K562 treated with DMSO at 1 percent for 48 hours (cell line): ENCODE data around the gene CDK16. TPM values are rescaled to one million over a fixed set of nuclear protein-coding genes. Genes with fewer than 3 reads are reported as not detected.

Source experiments
- total RNA-seq: library from RNA; unstranded; fragments of 300-600 nt; gene quantifications from 2 replicates; pipeline ENCODE4 v1.2.3, GENCODE V29; 2022; ENCODE audit warnings: low replicate concordance; ENCODE audit errors: extremely low read depth

The CDK16 gene
- total RNA-seq, result not detected in 2 replicates

DNA sequence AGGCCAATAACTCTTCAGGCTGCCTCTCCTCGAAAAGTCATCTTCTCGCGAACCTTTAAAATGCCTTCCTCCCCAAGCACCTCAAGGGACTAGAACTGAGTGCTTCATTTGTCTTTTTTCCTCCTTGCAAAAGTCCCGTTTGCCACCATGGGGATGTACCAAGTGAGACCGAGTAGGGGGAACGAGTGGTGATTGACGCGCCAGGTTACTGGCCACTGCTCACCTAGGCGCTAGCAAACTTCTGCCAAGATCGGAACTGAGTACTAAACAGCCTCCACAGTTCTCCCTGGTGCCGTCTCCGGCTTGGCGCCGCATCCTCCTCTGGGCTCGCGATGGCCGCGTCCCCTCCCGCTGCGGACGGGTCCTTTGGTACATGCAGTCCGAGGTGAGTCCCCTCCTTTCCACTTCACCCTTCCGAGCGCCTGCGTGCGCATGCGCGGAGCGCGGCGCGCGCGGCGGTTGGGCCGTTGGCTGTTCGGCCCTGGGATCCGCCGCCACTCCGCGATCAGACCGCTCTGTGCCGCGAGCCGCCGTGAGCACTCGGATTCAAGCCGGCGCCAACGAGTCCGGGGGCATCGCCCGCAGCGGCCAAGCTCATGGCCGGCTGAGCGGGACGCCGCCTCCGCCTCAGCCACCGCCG is at the start of gene CDK16:
TSS of gene CDK16 (plus strand) at position 402 of the 640 bp plus-strand sequence. CDS start 4,877 bp downstream, outside the sequence.

DNA sequence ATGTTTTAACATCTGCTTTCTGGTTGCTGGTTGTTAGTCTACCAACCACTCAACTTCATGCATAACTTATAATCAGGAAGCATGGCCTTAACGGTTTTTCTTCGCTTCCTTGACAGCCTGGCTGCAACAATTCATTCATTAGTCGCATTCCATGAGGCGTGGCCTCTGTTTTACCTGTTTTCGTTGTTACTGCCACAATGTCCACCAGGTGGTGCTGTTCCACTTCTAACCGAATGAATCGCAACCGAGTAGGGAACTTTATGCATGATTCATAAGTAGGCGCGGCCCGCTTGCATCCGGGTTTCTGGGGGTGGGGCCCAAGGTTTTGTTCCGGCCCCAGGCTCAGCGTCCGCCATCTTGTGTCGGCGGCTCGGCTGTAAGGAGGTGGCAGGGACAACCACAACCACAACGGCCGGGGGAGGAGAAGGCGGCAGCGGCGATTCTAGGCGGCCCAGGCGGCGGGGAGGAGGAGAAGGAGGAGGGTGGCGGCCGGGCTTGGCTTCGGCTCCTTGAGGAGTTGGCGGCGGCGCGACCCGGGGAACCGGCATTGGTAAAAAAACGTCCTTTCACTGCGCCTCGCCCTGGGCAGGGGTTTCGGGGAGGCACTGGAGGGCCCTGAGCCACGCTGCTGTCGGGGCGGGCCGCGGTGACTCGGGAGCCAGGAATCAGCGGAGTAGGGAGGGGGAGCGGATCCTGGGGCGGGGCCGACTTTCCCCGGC is 24.8 kb upstream of the CDK16 start, which contains the start of gene UBA1:
TSS of gene UBA1 (plus strand) at position 355 of the 719 bp plus-strand sequence. CDS start 4,974 bp downstream, outside the sequence.

DNA sequence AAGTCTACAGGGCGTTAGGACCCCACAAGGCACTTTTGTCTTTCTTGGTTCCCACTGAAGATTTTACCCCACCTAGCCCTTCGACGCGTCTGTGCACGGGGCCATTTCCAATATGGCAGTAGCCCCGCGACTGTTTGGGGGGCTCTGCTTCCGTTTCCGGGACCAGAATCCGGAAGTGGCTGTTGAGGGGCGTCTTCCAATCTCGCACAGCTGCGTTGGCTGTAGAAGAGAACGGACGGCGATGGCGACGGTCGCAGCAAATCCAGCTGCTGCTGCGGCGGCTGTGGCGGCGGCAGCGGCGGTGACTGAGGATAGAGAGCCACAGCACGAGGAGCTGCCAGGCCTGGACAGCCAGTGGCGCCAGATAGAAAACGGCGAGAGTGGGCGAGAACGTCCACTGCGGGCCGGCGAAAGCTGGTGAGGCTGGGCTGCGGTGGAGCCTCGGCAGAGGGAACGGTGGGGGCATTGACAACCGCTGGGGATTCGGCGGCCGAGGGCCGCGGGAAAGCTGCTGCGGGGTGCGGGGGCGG is 14.4 kb downstream of the CDK16 start, which contains the start of gene USP11:
TSS of gene USP11 (plus strand) at position 207 of the 530 bp plus-strand sequence. CDS start at position 242, 35 bp downstream.

Other genes with a start within 250 kb of the CDK16 start
- not detected in 2 replicates for gene RGN, start 140.2 kb upstream of the CDK16 start, total RNA-seq
- gene NDUFB11, start 74.0 kb upstream of the CDK16 start, total RNA-seq, result not detected in 2 replicates
- not detected in 2 replicates for gene RBM10, start 73.5 kb upstream of the CDK16 start, total RNA-seq
- gene UBA1, start 24.9 kb upstream of the CDK16 start, total RNA-seq, result 274 TPM in 1 of 2 replicates, not detected in the other
- not detected in 2 replicates for gene USP11, start 14.3 kb downstream of the CDK16 start, total RNA-seq
- not detected in 2 replicates for gene ZNF157, start 151.9 kb downstream of the CDK16 start, total RNA-seq